ENCODE data around the gene MINDY4B.

Gene MINDY4B

GRCh38 chr3:150830094-150830681 is 75.1 kb downstream of the MINDY4B start:
- Histone ChIP-seq H3K36me3 (ENCODE audit: control insufficient read depth, insufficient read depth, low read length) (no peaks in the 10 kb centered on the region), H3K4me3 (replicated peaks; ENCODE audit: low read depth, low read length) (no peak overlapping the region), H3K27me3 (replicated peaks; ENCODE audit: control insufficient read depth, insufficient read depth, low read length) (no peaks in the 10 kb centered on the region; the same call in none of the 2 replicates)
- DNase-seq (ENCODE audit: extremely low read depth, insufficient read length): no peak
- peak; percentile 58 for TF ChIP-seq CTCF (IDR thresholded peaks at IDR 0.05; ENCODE audit: insufficient read depth, low read length, poor library complexity, severe bottlenecking)

- Histone ChIP-seq H3K4me3 (replicated peaks; ENCODE audit: low read depth, low read length) (no peak overlapping the region), H3K36me3 (ENCODE audit: control insufficient read depth, insufficient read depth, low read length) (no peaks in the 10 kb centered on the region), H3K27me3 (replicated peaks; ENCODE audit: control insufficient read depth, insufficient read depth, low read length) (no peaks in the 10 kb centered on the region; the same call in none of the 2 replicates)
- TF ChIP-seq CTCF (IDR thresholded peaks at IDR 0.05; ENCODE audit: insufficient read depth, low read length, poor library complexity, severe bottlenecking): no peak
- no peak for DNase-seq (ENCODE audit: extremely low read depth, insufficient read length)
Measured at GRCh38 chr3:150829408-150829807, 75.8 kb downstream of the MINDY4B start.

DNA sequence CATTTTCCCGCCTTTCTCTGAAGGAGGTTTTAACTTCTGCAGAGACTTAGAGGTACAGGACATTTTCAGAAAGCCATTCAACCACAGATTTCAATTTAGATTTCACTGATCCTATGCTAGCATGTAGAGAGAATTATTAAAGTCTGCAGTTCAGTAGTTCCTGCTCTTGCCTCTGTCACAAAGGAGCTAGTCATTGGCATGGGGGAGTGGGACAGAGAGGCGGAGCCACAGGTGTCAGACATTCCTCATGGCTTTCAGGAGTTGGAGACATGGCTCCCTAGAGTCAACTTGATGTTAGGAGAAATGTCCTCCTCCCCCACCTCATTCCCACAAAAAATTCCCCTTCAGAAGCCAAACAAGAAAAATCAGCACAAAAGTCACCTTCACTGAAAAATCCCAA is 76.2 kb downstream of the MINDY4B start:
- DNase-seq (ENCODE audit: extremely low read depth, insufficient read length): no peak
- Histone ChIP-seq H3K36me3 (ENCODE audit: control insufficient read depth, insufficient read depth, low read length) (no peaks in the 10 kb centered on the region), H3K4me3 (replicated peaks; ENCODE audit: low read depth, low read length) (no peak overlapping the region), H3K27me3 (replicated peaks; ENCODE audit: control insufficient read depth, insufficient read depth, low read length) (no peaks in the 10 kb centered on the region; the same call in none of the 2 replicates)
- no peak for TF ChIP-seq CTCF (IDR thresholded peaks at IDR 0.05; ENCODE audit: insufficient read depth, low read length, poor library complexity, severe bottlenecking)

DNA sequence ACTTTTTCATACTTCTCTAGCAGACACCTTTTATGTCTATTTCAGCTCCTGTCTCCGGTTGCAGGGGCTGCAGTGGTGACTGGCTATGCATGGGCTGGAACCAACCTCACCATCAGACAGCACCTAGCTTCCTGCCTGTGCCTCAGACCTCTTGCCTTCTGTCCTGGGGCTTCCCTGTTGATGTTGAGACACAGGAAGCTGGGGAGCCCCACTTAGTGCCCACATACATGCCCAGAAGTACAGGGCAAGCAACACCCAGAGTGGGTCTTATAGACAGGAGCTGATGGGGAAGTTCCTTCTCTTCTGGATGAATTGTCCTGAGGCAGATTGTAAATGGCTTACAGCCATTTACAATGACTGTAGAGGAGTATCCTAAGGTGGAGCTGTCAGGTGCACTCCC is 77.0 kb downstream of the MINDY4B start:
- no peaks in the 10 kb centered on the region; the same call in none of the 2 replicates for H3K27me3 ChIP-seq (replicated peaks; ENCODE audit: control insufficient read depth, insufficient read depth, low read length)
- no peak for TF ChIP-seq CTCF (IDR thresholded peaks at IDR 0.05; ENCODE audit: insufficient read depth, low read length, poor library complexity, severe bottlenecking)
- no peaks in the 10 kb centered on the region for H3K36me3 ChIP-seq (ENCODE audit: control insufficient read depth, insufficient read depth, low read length)

DNA sequence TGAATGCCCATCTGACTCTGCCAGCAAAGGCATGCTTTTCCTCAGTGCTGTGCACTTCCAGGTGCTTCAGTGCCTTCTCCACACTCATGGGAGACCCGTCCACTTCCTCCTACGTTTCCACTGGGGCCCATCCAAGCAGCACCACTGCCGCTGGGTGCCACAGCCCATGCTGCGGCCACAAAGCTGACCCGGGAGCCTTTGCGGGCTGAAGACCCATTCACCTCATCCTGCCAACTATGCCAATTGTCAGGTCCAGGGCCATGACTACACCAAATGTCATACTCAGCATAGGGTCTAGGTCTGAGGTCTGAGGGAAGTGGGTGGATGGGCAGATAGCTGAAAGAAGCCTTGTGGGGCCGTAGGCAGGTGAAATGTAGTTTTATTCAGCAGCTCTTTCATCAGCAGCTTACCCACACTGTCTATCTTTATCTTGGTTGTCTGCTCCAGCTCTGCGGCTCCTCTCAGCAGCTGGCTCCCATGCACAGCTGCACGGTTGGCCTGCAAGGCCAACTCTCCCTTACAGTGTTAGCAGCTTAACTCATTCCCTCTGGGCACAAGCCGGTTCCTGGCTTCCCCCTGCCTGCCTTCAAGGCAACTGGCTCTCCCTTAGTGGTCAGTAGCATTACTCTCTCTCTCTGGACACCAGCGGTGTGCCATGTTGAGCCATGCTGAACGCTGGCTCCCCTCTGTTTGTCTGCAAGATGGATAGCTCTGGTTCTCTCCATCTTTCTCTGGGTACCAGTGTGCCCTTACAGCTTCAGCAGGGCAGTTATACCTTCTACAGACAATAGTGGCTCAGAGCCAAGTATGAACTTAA is 78.6 kb downstream of the MINDY4B start:
- TF ChIP-seq CTCF (IDR thresholded peaks at IDR 0.05; ENCODE audit: insufficient read depth, low read length, poor library complexity, severe bottlenecking): no peak
- Histone ChIP-seq H3K4me3 (replicated peaks; ENCODE audit: low read depth, low read length) (no peak overlapping the region), H3K36me3 (ENCODE audit: control insufficient read depth, insufficient read depth, low read length) (no peaks in the 10 kb centered on the region), H3K27me3 (replicated peaks; ENCODE audit: control insufficient read depth, insufficient read depth, low read length) (no peaks in the 10 kb centered on the region; the same call in none of the 2 replicates)
- DNase-seq (ENCODE audit: extremely low read depth, insufficient read length): no peak

More for the DNA sequence above, 77.0 kb downstream of the MINDY4B start:
- H3K4me3 ChIP-seq (replicated peaks; ENCODE audit: low read depth, low read length): no peak overlapping the region
- DNase-seq (ENCODE audit: extremely low read depth, insufficient read length): no peak

All from GM06990 (cell line).